H1 (cell line): Measurements from ENCODE around the gene MAP3K6. TPM values are rescaled to one million over a fixed set of nuclear protein-coding genes. Genes with fewer than 3 reads are reported as not detected.

Experiments used
- CTCF ChIA-PET: fragments of 300-600 bp; sonication (Branson Sonifier 250); formaldehyde crosslinking; loops from one replicate; lab custom pipeline; 2021; ENCODE audit not compliant: partially characterized antibody; lab: Charles Lee
- POLR2A ChIA-PET: fragments of 300-600 bp; sonication (Branson Sonifier 250); formaldehyde crosslinking; loops from one replicate; lab custom pipeline; 2021; ENCODE audit warnings: inconsistent platforms; ENCODE audit not compliant: partially characterized antibody; lab: Charles Lee
- DNase-seq, 2 experiments: peaks; one replicate each; pipeline versions ENCODE4 v3.0.0 to v3.0.0-alpha.2; 2010 to 2022; ENCODE audit warnings: low spot score in 2 of 2, low read depth in 1 of 2, mixed read lengths in 1 of 2
- FAIRE-seq: peaks from 2 replicates; lab custom pipeline; 2011; peaks lifted over from hg19 to GRCh38; lab: Jason Lieb, UNC
- H2AFZ ChIP-seq: 2 replicates; pipeline ENCODE4 v1.8.1; 2012; ENCODE audit warnings: low read length, inconsistent platforms
- H2AK5ac ChIP-seq: 2 replicates; pipeline ENCODE4 v1.6.1; 2013; ENCODE audit warnings: low read depth, low read length
- H2BK120ac ChIP-seq: replicated peaks from 2 replicates; pipeline ENCODE3; 2013; ENCODE audit warnings: low read depth, low read length, inconsistent platforms
- H2BK12ac ChIP-seq: 2 replicates; pipeline ENCODE4 v1.6.1; 2013; ENCODE audit warnings: low read depth, low read length
- H2BK15ac ChIP-seq: 2 replicates; pipeline ENCODE4 v1.6.1; 2013; ENCODE audit warnings: low read length
- H2BK20ac ChIP-seq: 2 replicates; pipeline ENCODE4 v1.6.1; 2013; ENCODE audit warnings: low read length
- H2BK5ac ChIP-seq: 2 replicates; pipeline ENCODE4 v1.6.1; 2013; ENCODE audit warnings: low read depth, low read length
- H3K14ac ChIP-seq: 2 replicates; pipeline ENCODE4 v1.6.1; 2013; ENCODE audit warnings: inconsistent platforms; ENCODE audit not compliant: insufficient read length
- H3K18ac ChIP-seq: 2 replicates; pipeline ENCODE4 v1.6.1; 2013; ENCODE audit warnings: low read length; ENCODE audit errors: extremely low read depth
- H3K23ac ChIP-seq: 2 replicates; pipeline ENCODE4 v1.6.1; 2013; ENCODE audit warnings: inconsistent platforms; ENCODE audit not compliant: insufficient read length
- H3K23me2 ChIP-seq: 2 replicates; pipeline ENCODE4 v1.6.1; 2013; ENCODE audit warnings: low read depth, low read length
- H3K27ac ChIP-seq: 2 replicates; pipeline ENCODE4 v1.6.1; 2011; ENCODE audit warnings: low read depth, low read length, inconsistent platforms
- H3K27me3 ChIP-seq, 4 experiments: replicated peaks in 1 of 4; 1 replicate in 1 of 4; 2 replicates in 3 of 4; pipeline versions ENCODE4 v1.6.1 to v1.8.1; 2011 to 2013; ENCODE audit warnings: low read length in 3 of 4, mild to moderate bottlenecking in 3 of 4, inconsistent platforms in 2 of 4, mixed read lengths in 2 of 4, moderate library complexity in 1 of 4; ENCODE audit not compliant: control insufficient read depth in 3 of 4, insufficient read depth in 3 of 4; ENCODE audit errors: extremely low read depth in 1 of 4
- H3K36me3 ChIP-seq, 4 experiments: 2 replicates each; pipeline versions ENCODE4 v1.6.1 to v1.8.1; 2011 to 2013; ENCODE audit warnings: mild to moderate bottlenecking in 4 of 4, low read length in 3 of 4, moderate library complexity in 2 of 4, control low read depth in 1 of 4, inconsistent platforms in 1 of 4; ENCODE audit not compliant: insufficient read depth in 4 of 4, control insufficient read depth in 2 of 4
- H3K4ac ChIP-seq: replicated peaks from 2 replicates; pipeline ENCODE3; 2013; ENCODE audit warnings: low read length, low read depth, mixed read lengths, inconsistent platforms; ENCODE audit not compliant: insufficient read length
- H3K4me1 ChIP-seq, 4 experiments: replicated peaks in 1 of 4; 1 replicate in 1 of 4; 2 replicates in 3 of 4; pipeline versions ENCODE4 v1.6.1 to v1.8.1; 2011 to 2013; ENCODE audit warnings: low read length in 3 of 4, inconsistent platforms in 2 of 4, mixed read lengths in 1 of 4; ENCODE audit not compliant: insufficient read depth in 4 of 4, control insufficient read depth in 3 of 4
- H3K4me2 ChIP-seq, 2 experiments: 2 replicates each; pipeline versions ENCODE4 v1.6.1 to v1.8.1; 2011 to 2013; ENCODE audit warnings: low read depth in 2 of 2, low read length in 2 of 2, control low read depth in 1 of 2, inconsistent platforms in 1 of 2, mild to moderate bottlenecking in 1 of 2; ENCODE audit not compliant: insufficient read depth in 1 of 2
- H3K4me3 ChIP-seq, 4 experiments: fragments of 200-600, 300-600 bp in 1 of 4; sonication (generic), shearing (Covaris generic), sonication (Bioruptor Twin) in 1 of 4; 2 replicates each; pipeline versions ENCODE4 v1.5.1 to v1.8.1; 2011 to 2016; ENCODE audit warnings: low read length in 4 of 4, low read depth in 3 of 4, control low read depth in 2 of 4, inconsistent platforms in 2 of 4, mild to moderate bottlenecking in 2 of 4, mixed read lengths in 1 of 4, moderate library complexity in 1 of 4; ENCODE audit not compliant: insufficient read depth in 2 of 4; ENCODE audit errors: extremely low read depth in 1 of 4
- H3K56ac ChIP-seq: replicated peaks from 2 replicates; pipeline ENCODE3; 2013; ENCODE audit warnings: low read depth, mild to moderate bottlenecking, mixed read lengths, low read length, inconsistent platforms; ENCODE audit not compliant: insufficient read length
- H3K79me1 ChIP-seq: 2 replicates; pipeline ENCODE4 v1.6.1; 2013; ENCODE audit warnings: low read depth, low read length, control low read depth
- H3K79me2 ChIP-seq, 2 experiments: 2 replicates each; pipeline versions ENCODE4 v1.6.1 to v1.8.1; 2012 to 2013; ENCODE audit warnings: low read length in 2 of 2, mild to moderate bottlenecking in 2 of 2, inconsistent platforms in 1 of 2; ENCODE audit not compliant: insufficient read depth in 2 of 2, control insufficient read depth in 1 of 2
- H3K9ac ChIP-seq, 4 experiments: replicated peaks in 1 of 4; 1 replicate in 1 of 4; 2 replicates in 3 of 4; pipeline versions ENCODE4 v1.6.1 to v1.8.1; 2011 to 2013; ENCODE audit warnings: low read depth in 3 of 4, low read length in 3 of 4, control low read depth in 2 of 4, mild to moderate bottlenecking in 2 of 4, moderate library complexity in 2 of 4, inconsistent platforms in 1 of 4; ENCODE audit errors: extremely low read depth in 1 of 4
- H3K9me3 ChIP-seq, 2 experiments: 2 replicates each; pipeline versions ENCODE4 v1.6.1 to v1.8.1; 2012 to 2013; ENCODE audit warnings: mild to moderate bottlenecking in 2 of 2, moderate library complexity in 2 of 2, control low read depth in 1 of 2, inconsistent platforms in 1 of 2, low read depth in 1 of 2, low read length in 1 of 2, mixed read lengths in 1 of 2; ENCODE audit not compliant: insufficient read depth in 2 of 2
- H4K20me1 ChIP-seq, 2 experiments: replicated peaks in 1 of 2; 2 replicates each; pipeline versions ENCODE3 to v1.8.1; 2011 to 2013; ENCODE audit warnings: inconsistent platforms in 2 of 2, low read length in 2 of 2, mild to moderate bottlenecking in 1 of 2; ENCODE audit not compliant: insufficient read depth in 2 of 2, control insufficient read depth in 1 of 2
- H4K5ac ChIP-seq: 2 replicates; pipeline ENCODE4 v1.6.1; 2013; ENCODE audit warnings: low read length, low read depth, mixed read lengths, inconsistent platforms; ENCODE audit not compliant: insufficient read length
- H4K8ac ChIP-seq: 2 replicates; pipeline ENCODE4 v1.8.0; 2013; ENCODE audit warnings: mild to moderate bottlenecking, moderate library complexity, low read length, inconsistent platforms; ENCODE audit not compliant: insufficient read depth; ENCODE audit errors: extremely low read depth
- H4K91ac ChIP-seq: replicated peaks from 2 replicates; pipeline ENCODE3; 2013; ENCODE audit warnings: low read length, mixed read lengths, inconsistent platforms; ENCODE audit not compliant: insufficient read length
- CBX5 ChIP-seq: fragments of 300-800, 300-1000 bp; sonication (generic); IDR thresholded peaks from 2 replicates; pipeline ENCODE4 v1.7.1; 2016; ENCODE audit warnings: antibody characterized with exemption, low read length, low read depth
- GTF2F1 ChIP-seq: IDR thresholded peaks from 2 replicates; pipeline ENCODE4 v1.6.1; 2012; ENCODE audit warnings: low read depth, low read length, improper control_type of control experiment, borderline replicate concordance
- JUN ChIP-seq: IDR thresholded peaks from 2 replicates; pipeline ENCODE4 v1.6.1; 2011; ENCODE audit warnings: low read depth, mild to moderate bottlenecking, improper control_type of control experiment, low read length
- KDM1A ChIP-seq: fragments of 200-600, 300-600 bp; sonication (generic); IDR thresholded peaks from 2 replicates; pipeline ENCODE4 v1.7.1; 2016; ENCODE audit warnings: mild to moderate bottlenecking, low read length, borderline replicate concordance
- POU5F1 ChIP-seq: IDR thresholded peaks from 2 replicates; pipeline ENCODE4 v1.6.1; 2011; ENCODE audit warnings: low read depth, mild to moderate bottlenecking, low read length, moderate library complexity
- SIN3A ChIP-seq, 2 experiments: IDR thresholded peaks in 1 of 2; conservative IDR thresholded peaks in 1 of 2; 2 replicates each; pipeline ENCODE4 v1.6.1; 2011 to 2012; ENCODE audit warnings: low read length in 2 of 2, improper control_type of control experiment in 1 of 2, low read depth in 1 of 2, mild to moderate bottlenecking in 1 of 2
- SIX5 ChIP-seq: IDR thresholded peaks from 2 replicates; pipeline ENCODE4 v1.6.1; 2011; ENCODE audit warnings: mild to moderate bottlenecking, low read depth, low read length
- TAF1 ChIP-seq: IDR thresholded peaks from 2 replicates; pipeline ENCODE4 v1.6.1; 2011; ENCODE audit warnings: mild to moderate bottlenecking, low read depth, low read length
- YY1 ChIP-seq: IDR thresholded peaks from 2 replicates; pipeline ENCODE4 v1.6.1; 2011; ENCODE audit warnings: low read depth, mild to moderate bottlenecking, low read length
- WGBS, 2 experiments: shearing (Covaris generic) in 1 of 2; methylation state at CpG; one replicate each; pipeline versions ENCODE4 v1.1.6 to v1.1.7; 2013 to 2015; ENCODE audit warnings: low lambda C conversion rate in 2 of 2, mixed read lengths in 2 of 2, inconsistent platforms in 1 of 2, low coverage in 1 of 2, missing lambda C conversion rate in 1 of 2; ENCODE audit not compliant: insufficient replicate concordance in 2 of 2, insufficient coverage in 1 of 2, insufficient read length in 1 of 2; ENCODE audit errors: extremely low coverage in 1 of 2, missing lambda C conversion rate in 1 of 2; 5-methylcytosine and 5-hydroxymethylcytosine counted together
- polyA plus RNA-seq, 7 experiments: library from polyadenylated mRNA; depleted of rRNA in 3 of 7; stranded (reverse) in 5 of 7; unstranded in 2 of 7; fragments of >200 nt in 5 of 7; fragments of 200-250 nt in 2 of 7; gene quantifications; 1 replicate in 5 of 7; 2 replicates in 1 of 7; 4 replicates in 1 of 7; pipeline versions ENCODE4 v1.2.1 to v1.2.3, GENCODE V29; 2011 to 2013; ENCODE audit warnings: missing spikeins in 2 of 7, mixed read lengths in 2 of 7
- total RNA-seq: library from RNA; stranded (reverse); fragmentation: NEBNext Ultra II Directional; extraction: Animal tissue kit (Norgen Biotek cat#: 25700); gene quantifications from 2 replicates; pipeline ENCODE4 v1.2.1, GENCODE V29; 2021
- TF ChIP-seq, protein P1 (sequence below): IDR thresholded peaks from 2 replicates; pipeline ENCODE4 v1.6.1; 2011; ENCODE audit warnings: low read length, improper control_type of control experiment

Gene MAP3K6
- total and polyA plus RNA-seq, 2 of the 8 experiments (the other 6 are each of a cell fraction or from before 2014, with no cell fraction given) = 7.4 to 7.6 TPM

DNA sequence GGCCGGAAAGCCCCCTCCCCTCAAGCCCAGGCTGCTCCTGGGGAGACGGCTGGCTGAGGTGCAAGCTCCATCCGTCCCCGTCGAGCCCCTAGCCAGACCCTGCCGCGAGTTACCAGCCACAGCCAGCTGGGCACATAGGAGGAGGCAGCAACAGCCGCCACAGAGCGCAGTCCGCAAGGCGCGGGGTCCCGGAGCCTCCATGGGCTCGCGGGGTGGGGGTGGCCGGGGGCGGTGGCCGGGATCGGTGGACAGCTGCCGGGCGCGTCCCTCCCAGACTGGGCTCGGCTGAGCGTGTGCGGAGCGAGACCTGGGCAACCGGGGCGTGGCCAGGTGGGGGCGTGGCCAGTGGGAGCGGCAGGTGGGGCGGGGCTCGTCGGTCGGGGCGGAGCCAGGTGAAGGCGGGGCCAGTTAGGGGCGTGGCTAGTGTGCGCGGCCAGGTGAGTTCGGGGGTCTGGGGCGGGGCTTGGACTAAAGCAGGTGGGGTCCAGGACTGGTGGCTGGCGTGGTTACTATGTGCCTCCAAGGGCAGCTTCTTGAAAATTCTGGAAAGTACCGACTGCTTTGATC is 16.4 kb upstream of the MAP3K6 start, which contains the start of gene CD164L2:
Gene CD164L2, minus strand, starts transcription at position 295 of the 567 bp plus-strand sequence. Its CDS starts 94 bp downstream, at position 201.
- peak within 1 kb of the TSS; percentile 61; the same call in 1 of the 2 replicates for H2AK5ac ChIP-seq
- no peaks in the 10 kb centered on the region for H4K20me1 ChIP-seq
- H3K79me1 ChIP-seq = no peaks in the 10 kb centered on the region
- peak within 1 kb of the TSS; percentile 36 to 74 (median 52) for H3K4me3 ChIP-seq
- 10% methylated on average over 21 of the region's 43 CpGs; no CpG with 5 or more reads in 1 of the 2 experiments for WGBS, 2 experiments
- DNase-seq (peak in 1 of 2 experiments; percentile 100), FAIRE-seq (no peak)
- H3K79me2 ChIP-seq = no peaks in the 10 kb centered on the region
- H2BK5ac ChIP-seq = no peak within 1 kb of the TSS
- no peak within 1 kb of the TSS for H3K14ac ChIP-seq
- no peak within 1 kb of the TSS for H3K56ac ChIP-seq
- peak within 1 kb of the TSS; percentile 73; the same call in 1 of the 2 replicates for H3K18ac ChIP-seq
- H2BK20ac ChIP-seq = no peak within 1 kb of the TSS
- no peak within 1 kb of the TSS for H4K8ac ChIP-seq
- H3K9me3 ChIP-seq = no peaks in the 10 kb centered on the region
- H3K4me1 ChIP-seq = peaks cover 0 to 7% (median under 1%) of the 10 kb centered on the region in 4 experiments; a peak in 3 of 7 replicates
- no peak within 1 kb of the TSS for H3K23ac ChIP-seq
- no peak within 1 kb of the TSS for H3K4ac ChIP-seq
- peak within 1 kb of the TSS; percentile 45 to 89 for H3K4me2 ChIP-seq
- H3K9ac ChIP-seq = no peak within 1 kb of the TSS
- ChIA-PET POLR2A (interaction anchor here (1.0 to 3.7 kb wide), 8 partner anchors 13 to 386 kb away, joined by 3 to 18 read pairs (median 4); partner anchors contain the start of gene MAP3K6), CTCF (interaction anchor here (0.5 to 18.9 kb wide), 16 partner anchors 7 to 1097 kb away, joined by 3 to 625 read pairs (median 4); partner anchors contain the start of genes FCN3, GPR3 and MAP3K6)
- no peak within 1 kb of the TSS for H3K27ac ChIP-seq
- H2AFZ ChIP-seq = no peak within 1 kb of the TSS
- peaks cover 0 to 16% (median 9%) of the 10 kb centered on the region in 4 experiments; a peak in 6 of 7 replicates for H3K27me3 ChIP-seq
- peaks cover 4% of the 10 kb centered on the region; the same call in 1 of the 2 replicates for H3K23me2 ChIP-seq
- H2BK12ac ChIP-seq = peak within 1 kb of the TSS; percentile 68; the same call in 1 of the 2 replicates
- H2BK15ac ChIP-seq = peak within 1 kb of the TSS; percentile 88; the same call in 1 of the 2 replicates
- no peak within 1 kb of the TSS for H4K5ac ChIP-seq
- no peaks in the 10 kb centered on the region for H3K36me3 ChIP-seq
- H2BK120ac ChIP-seq = no peak within 1 kb of the TSS
- peak within 1 kb of the TSS; percentile 40 for H4K91ac ChIP-seq
- TF ChIP-seq, protein P1, sequence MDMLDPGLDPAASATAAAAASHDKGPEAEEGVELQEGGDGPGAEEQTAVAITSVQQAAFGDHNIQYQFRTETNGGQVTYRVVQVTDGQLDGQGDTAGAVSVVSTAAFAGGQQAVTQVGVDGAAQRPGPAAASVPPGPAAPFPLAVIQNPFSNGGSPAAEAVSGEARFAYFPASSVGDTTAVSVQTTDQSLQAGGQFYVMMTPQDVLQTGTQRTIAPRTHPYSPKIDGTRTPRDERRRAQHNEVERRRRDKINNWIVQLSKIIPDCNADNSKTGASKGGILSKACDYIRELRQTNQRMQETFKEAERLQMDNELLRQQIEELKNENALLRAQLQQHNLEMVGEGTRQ = no peak
- no peak for TF ChIP-seq YY1
- TF ChIP-seq SIX5 = no peak
- TF ChIP-seq CBX5 = no peak
- no peak for TF ChIP-seq GTF2F1
- TF ChIP-seq SIN3A (conservative IDR thresholded peaks at IDR 0.05 in 1 of 2, IDR thresholded peaks at IDR 0.05 in 1 of 2; ENCODE audit: low read depth in 1 of 2, low read length in 2 of 2) = no peak
- TF ChIP-seq POU5F1 = no peak
- TF ChIP-seq TAF1 = peak; percentile 63
- no peak for TF ChIP-seq KDM1A
- no peak for TF ChIP-seq JUN
